SH-SY5Y (cell line): ENCODE results near the gene FIZ1.

ENCODE experiments used
- GATA2 ChIP-seq: IDR thresholded peaks from 2 replicates; pipeline ENCODE4 v1.6.1; 2011; ENCODE audit warnings: mild to moderate bottlenecking, low read depth, low read length
- GATA3 ChIP-seq: IDR thresholded peaks from 2 replicates; pipeline ENCODE4 v1.6.1; 2011; ENCODE audit warnings: low read depth, mild to moderate bottlenecking, low read length, moderate library complexity

DNA sequence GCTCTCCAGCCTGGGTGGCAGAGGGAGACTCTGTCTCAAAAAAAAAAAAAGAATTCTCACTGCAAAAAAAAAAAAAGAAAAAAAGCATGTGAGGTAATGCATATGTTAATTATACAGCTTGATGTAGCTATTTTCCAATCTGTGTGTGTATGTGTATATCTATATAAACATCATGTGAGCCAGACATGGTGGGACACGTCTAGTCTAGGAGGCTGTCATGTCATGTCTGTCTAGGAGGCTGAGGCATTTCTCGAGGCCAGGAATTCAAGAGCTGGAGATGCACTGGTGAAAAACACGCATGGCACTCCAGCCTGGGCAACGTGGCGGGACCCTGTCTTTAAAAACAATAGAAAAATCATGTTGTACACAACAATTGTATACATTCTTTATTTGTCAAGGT lies 47.1 kb downstream of the FIZ1 start:
- TF ChIP-seq GATA2 (no peak), GATA3 (no peak)
